Measurements from ENCODE around the gene PHF19.

Gene PHF19

GRCh38 chr9:120869726-120870125 lies 7.3 kb downstream of the PHF19 start:
- Histone ChIP-seq H4K91ac (ENCODE audit: low read depth, low read length, poor library complexity) (no peak overlapping the region), H3K14ac (ENCODE audit: low read length) (no peak overlapping the region), H2BK15ac (ENCODE audit: low read length) (peak overlapping the region; percentile 53), H3K4me3 (ENCODE audit: low read length in 2 of 2) (no peak overlapping the region), H3K79me1 (ENCODE audit: low read depth, low read length) (peaks cover 1% of the 10 kb centered on the region), H3K4me2 (ENCODE audit: insufficient read depth, low read length, poor library complexity, severe bottlenecking) (no peak overlapping the region), H3K27ac (replicated peaks; ENCODE audit: low read length) (no peak overlapping the region), H2BK12ac (ENCODE audit: low read length) (no peak overlapping the region), H3K4ac (ENCODE audit: low read length) (peak overlapping the region; percentile 84), H2AK5ac (ENCODE audit: low read depth, low read length) (peak overlapping the region; percentile 76), H2AFZ (ENCODE audit: low read length) (no peak overlapping the region), H2BK5ac (ENCODE audit: low read length) (no peak overlapping the region), H3K36me3 (replicated peaks in 1 of 2; ENCODE audit: control insufficient read depth in 2 of 2, insufficient read depth in 2 of 2, low read length in 2 of 2) (peaks cover 20 to 95% of the 10 kb centered on the region in 2 donors), H4K8ac (ENCODE audit: low read depth, low read length) (no peak overlapping the region), H3K18ac (ENCODE audit: low read length) (peak overlapping the region; percentile 5), H3K4me1 (ENCODE audit: control insufficient read depth in 2 of 2, insufficient read depth in 1 of 2, low read depth in 1 of 2, low read length in 2 of 2) (peaks cover 0 to 8% of the 10 kb centered on the region in 2 donors), H3K9ac (ENCODE audit: low read depth, low read length, poor library complexity) (peak overlapping the region; percentile 18), H3K23ac (ENCODE audit: low read depth, low read length, poor library complexity) (peak overlapping the region; percentile 70), H2BK120ac (ENCODE audit: low read depth, low read length) (no peak overlapping the region), H3K9me3 (replicated peaks in 1 of 2; ENCODE audit: control insufficient read depth in 2 of 2, insufficient read depth in 1 of 2, low read depth in 1 of 2, low read length in 2 of 2) (no peaks in the 10 kb centered on the region), H3K27me3 (ENCODE audit: control insufficient read depth in 3 of 3, insufficient read depth in 3 of 3, low read depth in 1 of 3, low read length in 3 of 3) (no peaks in the 10 kb centered on the region)
- no CpG with 5 or more reads among the region's 10 CpGs for WGBS, 2 donors (ENCODE audit: extremely low coverage in 2 of 2, insufficient read length in 2 of 2, insufficient replicate concordance in 1 of 2)
- DNase-seq (ENCODE audit: low spot score), result no peak

- Histone ChIP-seq H3K27ac (replicated peaks; ENCODE audit: low read length) (no peak overlapping the region), H3K4me1 (ENCODE audit: control insufficient read depth in 2 of 2, insufficient read depth in 1 of 2, low read depth in 1 of 2, low read length in 2 of 2) (peaks cover 0 to 8% of the 10 kb centered on the region in 2 donors)
Measured at GRCh38 chr9:120869360-120869687, 7.7 kb downstream of the PHF19 start.

DNA sequence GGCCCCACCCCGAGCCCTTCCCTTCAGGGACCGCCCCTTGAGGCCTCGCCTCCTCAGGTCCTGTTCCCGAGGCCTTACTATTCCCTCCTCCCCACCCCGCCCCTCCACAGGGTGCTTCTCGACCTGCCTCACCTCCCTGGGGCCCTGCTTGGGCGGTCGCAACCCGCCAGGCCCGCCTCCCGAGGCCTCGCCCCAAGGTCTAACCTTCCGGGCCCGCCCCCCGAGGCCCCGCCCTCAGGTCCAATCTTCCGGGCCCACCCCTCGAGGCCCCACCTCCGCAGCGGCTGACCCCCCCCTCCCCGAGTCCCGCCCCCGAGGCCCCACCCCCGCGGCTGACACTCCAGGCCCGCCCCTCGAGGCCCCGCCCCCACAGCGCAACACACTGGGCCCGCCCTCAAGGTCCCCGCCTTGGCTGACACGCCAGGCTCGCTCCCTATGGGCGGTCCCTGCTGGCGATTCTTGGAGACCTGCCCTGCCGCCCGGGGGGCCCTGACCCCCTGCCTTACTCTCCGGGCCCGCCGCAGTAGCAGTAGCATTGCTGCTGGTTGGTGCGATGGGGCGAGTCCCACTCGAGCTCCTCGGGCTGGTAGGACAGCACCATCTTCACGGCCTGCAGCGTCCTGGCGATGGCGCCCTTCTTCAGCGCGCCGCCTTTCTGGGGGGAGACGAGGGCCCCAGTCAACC lies 8.2 kb downstream of the PHF19 start:
- H3K27ac ChIP-seq (replicated peaks; ENCODE audit: low read length), result peak overlapping the region; percentile 24

More at GRCh38 chr9:120869360-120869687, 7.7 kb downstream of the PHF19 start:
- peak overlapping the region; percentile 87 for H3K4me2 ChIP-seq (ENCODE audit: insufficient read depth, low read length, poor library complexity, severe bottlenecking)
- H3K9ac ChIP-seq (ENCODE audit: low read depth, low read length, poor library complexity), result peak overlapping the region; percentile 87
- no CpG with 5 or more reads among the region's 10 CpGs for WGBS, 2 donors (ENCODE audit: extremely low coverage in 2 of 2, insufficient read length in 2 of 2, insufficient replicate concordance in 1 of 2)
- H3K4ac ChIP-seq (ENCODE audit: low read length), result no peak overlapping the region
- H3K23ac ChIP-seq (ENCODE audit: low read depth, low read length, poor library complexity), result peak overlapping the region; percentile 98
- H2BK120ac ChIP-seq (ENCODE audit: low read depth, low read length), result peak overlapping the region; percentile 92
- H3K27me3 ChIP-seq (ENCODE audit: control insufficient read depth in 3 of 3, insufficient read depth in 3 of 3, low read depth in 1 of 3, low read length in 3 of 3), result no peaks in the 10 kb centered on the region
- H3K14ac ChIP-seq (ENCODE audit: low read length), result peak overlapping the region; percentile 98
- no peak overlapping the region for H4K8ac ChIP-seq (ENCODE audit: low read depth, low read length)
- H2AK5ac ChIP-seq (ENCODE audit: low read depth, low read length), result peak overlapping the region; percentile 76
- peaks cover 20 to 92% of the 10 kb centered on the region in 2 donors for H3K36me3 ChIP-seq (replicated peaks in 1 of 2; ENCODE audit: control insufficient read depth in 2 of 2, insufficient read depth in 2 of 2, low read length in 2 of 2)
- no peaks in the 10 kb centered on the region for H3K9me3 ChIP-seq (replicated peaks in 1 of 2; ENCODE audit: control insufficient read depth in 2 of 2, insufficient read depth in 1 of 2, low read depth in 1 of 2, low read length in 2 of 2)
- peak overlapping the region; percentile 81 for H2BK12ac ChIP-seq (ENCODE audit: low read length)
- peak overlapping the region; percentile 46 for H2BK5ac ChIP-seq (ENCODE audit: low read length)
- H3K18ac ChIP-seq (ENCODE audit: low read length), result peak overlapping the region; percentile 95
- H2BK15ac ChIP-seq (ENCODE audit: low read length), result no peak overlapping the region
- peak overlapping the region in 1 of 2 donors; percentile 78 for H3K4me3 ChIP-seq (ENCODE audit: low read length in 2 of 2)
- peaks cover 1% of the 10 kb centered on the region for H3K79me1 ChIP-seq (ENCODE audit: low read depth, low read length)
- H2AFZ ChIP-seq (ENCODE audit: low read length), result no peak overlapping the region
- DNase-seq (ENCODE audit: low spot score), result no peak
- no peak overlapping the region for H4K91ac ChIP-seq (ENCODE audit: low read depth, low read length, poor library complexity)

DNA sequence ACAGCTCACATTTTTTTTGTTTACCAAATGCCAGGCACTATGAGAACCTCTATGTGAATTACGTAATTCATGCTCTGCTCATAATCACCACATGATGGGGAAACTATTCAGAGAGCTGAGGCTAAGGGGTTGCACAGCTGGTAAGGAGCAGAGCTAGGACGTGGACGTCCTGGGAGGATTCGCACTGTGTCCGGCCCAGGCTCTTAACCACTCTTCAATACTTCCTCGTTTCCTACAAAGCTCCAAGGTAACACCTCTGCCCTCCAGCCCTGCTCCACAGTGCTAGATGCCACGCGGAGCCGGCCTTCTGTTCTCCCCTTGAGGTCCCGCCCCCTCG lies 8.7 kb downstream of the PHF19 start:
- peaks cover 0 to 6% of the 10 kb centered on the region in 2 donors for H3K4me1 ChIP-seq (ENCODE audit: control insufficient read depth in 2 of 2, insufficient read depth in 1 of 2, low read depth in 1 of 2, low read length in 2 of 2)
- H3K4me3 ChIP-seq (ENCODE audit: low read length in 2 of 2), result peak overlapping the region in 1 of 2 donors; percentile 72

More for the DNA sequence above, 8.2 kb downstream of the PHF19 start:
- peak overlapping the region; percentile 87 for H3K4me2 ChIP-seq (ENCODE audit: insufficient read depth, low read length, poor library complexity, severe bottlenecking)
- H3K14ac ChIP-seq (ENCODE audit: low read length), result peak overlapping the region; percentile 98
- no peak overlapping the region for H2AK5ac ChIP-seq (ENCODE audit: low read depth, low read length)
- H4K8ac ChIP-seq (ENCODE audit: low read depth, low read length), result no peak overlapping the region
- peaks cover 1% of the 10 kb centered on the region for H3K79me1 ChIP-seq (ENCODE audit: low read depth, low read length)
- H4K91ac ChIP-seq (ENCODE audit: low read depth, low read length, poor library complexity), result no peak overlapping the region
- peak overlapping the region; percentile 98 for H3K23ac ChIP-seq (ENCODE audit: low read depth, low read length, poor library complexity)
- H3K4ac ChIP-seq (ENCODE audit: low read length), result no peak overlapping the region
- H3K27me3 ChIP-seq (ENCODE audit: control insufficient read depth in 3 of 3, insufficient read depth in 3 of 3, low read depth in 1 of 3, low read length in 3 of 3), result no peaks in the 10 kb centered on the region
- peak overlapping the region; percentile 46 for H2BK5ac ChIP-seq (ENCODE audit: low read length)
- peak overlapping the region; percentile 92 for H2BK120ac ChIP-seq (ENCODE audit: low read depth, low read length)
- H3K4me3 ChIP-seq (ENCODE audit: low read length in 2 of 2), result peak overlapping the region in 1 of 2 donors; percentile 78
- H2BK15ac ChIP-seq (ENCODE audit: low read length), result no peak overlapping the region
- peak; percentile 93 for DNase-seq (ENCODE audit: low spot score)
- H3K4me1 ChIP-seq (ENCODE audit: control insufficient read depth in 2 of 2, insufficient read depth in 1 of 2, low read depth in 1 of 2, low read length in 2 of 2), result peaks cover 0 to 8% of the 10 kb centered on the region in 2 donors
- H3K36me3 ChIP-seq (replicated peaks in 1 of 2; ENCODE audit: control insufficient read depth in 2 of 2, insufficient read depth in 2 of 2, low read length in 2 of 2), result peaks cover 20 to 92% of the 10 kb centered on the region in 2 donors
- WGBS, 2 donors (ENCODE audit: extremely low coverage in 2 of 2, insufficient read length in 2 of 2, insufficient replicate concordance in 1 of 2), result no CpG with 5 or more reads among the region's 52 CpGs
- H3K18ac ChIP-seq (ENCODE audit: low read length), result peak overlapping the region; percentile 95
- H3K9me3 ChIP-seq (replicated peaks in 1 of 2; ENCODE audit: control insufficient read depth in 2 of 2, insufficient read depth in 1 of 2, low read depth in 1 of 2, low read length in 2 of 2), result no peaks in the 10 kb centered on the region
- peak overlapping the region; percentile 87 for H3K9ac ChIP-seq (ENCODE audit: low read depth, low read length, poor library complexity)
- H2AFZ ChIP-seq (ENCODE audit: low read length), result no peak overlapping the region
- H2BK12ac ChIP-seq (ENCODE audit: low read length), result peak overlapping the region; percentile 81

More for the DNA sequence above, 8.7 kb downstream of the PHF19 start:
- Histone ChIP-seq H3K9me3 (replicated peaks in 1 of 2; ENCODE audit: control insufficient read depth in 2 of 2, insufficient read depth in 1 of 2, low read depth in 1 of 2, low read length in 2 of 2) (no peaks in the 10 kb centered on the region), H3K4me2 (ENCODE audit: insufficient read depth, low read length, poor library complexity, severe bottlenecking) (peak overlapping the region; percentile 71), H3K36me3 (replicated peaks in 1 of 2; ENCODE audit: control insufficient read depth in 2 of 2, insufficient read depth in 2 of 2, low read length in 2 of 2) (peaks cover 21 to 92% of the 10 kb centered on the region in 2 donors), H3K79me1 (ENCODE audit: low read depth, low read length) (peaks cover 1% of the 10 kb centered on the region), H3K23ac (ENCODE audit: low read depth, low read length, poor library complexity) (no peak overlapping the region), H2BK15ac (ENCODE audit: low read length) (no peak overlapping the region), H4K8ac (ENCODE audit: low read depth, low read length) (no peak overlapping the region), H3K4ac (ENCODE audit: low read length) (no peak overlapping the region), H2AFZ (ENCODE audit: low read length) (no peak overlapping the region), H3K18ac (ENCODE audit: low read length) (peak overlapping the region; percentile 54), H2BK120ac (ENCODE audit: low read depth, low read length) (no peak overlapping the region), H3K9ac (ENCODE audit: low read depth, low read length, poor library complexity) (no peak overlapping the region), H3K27ac (replicated peaks; ENCODE audit: low read length) (peak overlapping the region; percentile 18), H2BK5ac (ENCODE audit: low read length) (no peak overlapping the region), H4K91ac (ENCODE audit: low read depth, low read length, poor library complexity) (no peak overlapping the region), H3K27me3 (ENCODE audit: control insufficient read depth in 3 of 3, insufficient read depth in 3 of 3, low read depth in 1 of 3, low read length in 3 of 3) (no peaks in the 10 kb centered on the region), H2AK5ac (ENCODE audit: low read depth, low read length) (no peak overlapping the region), H3K14ac (ENCODE audit: low read length) (no peak overlapping the region), H2BK12ac (ENCODE audit: low read length) (no peak overlapping the region)
- no CpG with 5 or more reads among the region's 11 CpGs for WGBS, 2 donors (ENCODE audit: extremely low coverage in 2 of 2, insufficient read length in 2 of 2, insufficient replicate concordance in 1 of 2)
- DNase-seq (ENCODE audit: low spot score), result no peak

Measured in neuronal stem cell (in vitro differentiated cells).